Choroid plexus epithelial cell (primary cell): Measurements from ENCODE around the gene TBX18.
A peak's percentile ranks its signal among the peaks of the same experiment; 100 is the strongest.

Experiments used
- DNase-seq: peaks from one replicate; pipeline ENCODE4 v3.0.0-alpha.2; 2010; ENCODE audit warnings: low read depth
- H3K4me3 ChIP-seq: 2 replicates; pipeline ENCODE4 v1.5.1; 2011; ENCODE audit warnings: low read depth, mild to moderate bottlenecking, control low read depth, low read length, moderate library complexity
- TF ChIP-seq, protein P1 (sequence below): conservative IDR thresholded peaks from 2 replicates; pipeline ENCODE4 v1.5.1; 2011; ENCODE audit warnings: low read depth, mild to moderate bottlenecking, control low read depth, inconsistent platforms, low read length, moderate library complexity

Gene TBX18

DNA sequence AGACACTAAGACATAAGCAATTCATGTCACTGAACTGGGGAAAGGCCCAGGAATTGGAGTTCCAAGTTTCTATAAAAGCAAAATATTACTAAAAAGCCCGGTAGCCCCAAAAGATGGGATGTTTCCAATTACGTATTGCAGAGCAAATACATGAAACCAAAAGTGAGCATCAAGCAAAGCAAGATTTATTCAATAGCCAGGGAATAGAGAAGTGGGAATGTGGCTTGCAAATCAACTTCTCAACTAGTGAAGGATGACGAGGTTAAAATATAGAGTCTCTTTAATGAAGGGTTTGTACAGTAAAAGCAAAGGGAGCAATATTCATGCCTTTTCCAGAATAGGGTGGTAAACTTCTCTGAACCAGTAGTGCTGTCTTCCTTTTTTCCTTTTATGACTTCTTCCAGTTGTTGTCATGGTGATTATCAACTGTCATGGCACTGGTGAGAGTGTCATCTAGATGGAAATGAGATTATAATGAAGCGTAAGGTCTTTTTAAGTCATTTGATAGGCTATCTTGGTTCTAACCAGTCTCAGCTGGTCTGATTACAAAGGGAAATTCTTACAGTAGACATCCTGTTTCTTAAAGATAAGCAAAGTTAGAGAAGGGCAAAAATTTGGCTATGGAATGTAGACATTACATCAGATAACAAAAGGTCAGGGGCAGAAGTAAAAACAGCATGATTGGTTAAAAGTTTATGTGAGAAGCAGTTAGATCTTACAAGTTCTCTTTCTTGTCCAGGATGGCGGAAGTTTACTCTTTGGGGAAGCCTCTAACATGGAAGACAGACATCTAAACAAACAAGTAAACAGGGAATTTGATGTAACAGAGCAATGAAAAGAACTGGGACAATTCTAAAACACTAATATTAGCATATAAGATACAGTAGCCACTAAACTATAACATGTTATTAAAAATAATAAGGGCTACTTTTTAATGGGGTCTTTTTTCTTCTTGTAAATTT, 96.9 kb downstream of the TBX18 start:
- DNase-seq = peak; percentile 68
- TF ChIP-seq, protein P1, sequence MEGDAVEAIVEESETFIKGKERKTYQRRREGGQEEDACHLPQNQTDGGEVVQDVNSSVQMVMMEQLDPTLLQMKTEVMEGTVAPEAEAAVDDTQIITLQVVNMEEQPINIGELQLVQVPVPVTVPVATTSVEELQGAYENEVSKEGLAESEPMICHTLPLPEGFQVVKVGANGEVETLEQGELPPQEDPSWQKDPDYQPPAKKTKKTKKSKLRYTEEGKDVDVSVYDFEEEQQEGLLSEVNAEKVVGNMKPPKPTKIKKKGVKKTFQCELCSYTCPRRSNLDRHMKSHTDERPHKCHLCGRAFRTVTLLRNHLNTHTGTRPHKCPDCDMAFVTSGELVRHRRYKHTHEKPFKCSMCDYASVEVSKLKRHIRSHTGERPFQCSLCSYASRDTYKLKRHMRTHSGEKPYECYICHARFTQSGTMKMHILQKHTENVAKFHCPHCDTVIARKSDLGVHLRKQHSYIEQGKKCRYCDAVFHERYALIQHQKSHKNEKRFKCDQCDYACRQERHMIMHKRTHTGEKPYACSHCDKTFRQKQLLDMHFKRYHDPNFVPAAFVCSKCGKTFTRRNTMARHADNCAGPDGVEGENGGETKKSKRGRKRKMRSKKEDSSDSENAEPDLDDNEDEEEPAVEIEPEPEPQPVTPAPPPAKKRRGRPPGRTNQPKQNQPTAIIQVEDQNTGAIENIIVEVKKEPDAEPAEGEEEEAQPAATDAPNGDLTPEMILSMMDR = no peak
- no peak overlapping the region for H3K4me3 ChIP-seq

DNA sequence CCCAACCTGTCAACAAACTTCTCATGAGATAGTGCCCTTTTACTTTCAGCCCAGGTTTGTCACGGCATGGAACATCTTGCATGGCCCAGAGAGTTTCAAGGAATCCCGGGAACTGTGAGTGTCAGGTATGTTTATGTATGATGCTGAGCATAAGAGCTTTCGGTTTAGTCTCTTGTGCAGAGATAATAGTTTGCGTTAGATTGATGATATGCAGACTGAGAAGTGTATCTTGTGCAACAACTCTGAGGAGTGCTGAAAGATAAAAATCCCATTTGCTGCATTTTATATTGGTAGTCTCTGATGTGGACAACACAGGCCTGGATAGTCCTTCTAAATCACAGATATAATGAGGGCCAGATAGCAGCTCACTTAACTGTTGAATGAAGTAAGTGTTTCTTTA, 99.0 kb downstream of the TBX18 start:
- TF ChIP-seq, protein P1 = no peak
- DNase-seq = peak; percentile 33
- H3K4me3 ChIP-seq = no peak overlapping the region

DNA sequence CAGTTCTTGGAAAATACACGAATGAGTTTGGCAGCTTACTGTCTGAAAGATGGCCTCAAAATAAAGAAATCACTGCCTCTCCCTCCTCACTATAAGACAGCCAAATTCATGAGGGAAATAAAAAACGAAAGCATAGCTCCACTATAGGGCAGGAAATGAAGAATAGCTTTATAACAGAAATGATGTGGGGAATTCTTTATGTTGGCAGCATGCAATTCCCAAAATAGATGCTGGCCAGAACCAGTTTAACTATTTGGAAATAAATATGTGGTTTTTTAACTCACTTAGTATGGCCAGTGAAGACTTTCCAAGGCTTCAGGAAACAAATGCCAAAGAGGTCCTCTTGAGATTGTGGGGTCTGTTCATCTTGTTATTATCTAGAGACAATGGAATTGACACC, 100.5 kb downstream of the TBX18 start:
- TF ChIP-seq, protein P1 = no peak
- no peak overlapping the region for H3K4me3 ChIP-seq

DNA sequence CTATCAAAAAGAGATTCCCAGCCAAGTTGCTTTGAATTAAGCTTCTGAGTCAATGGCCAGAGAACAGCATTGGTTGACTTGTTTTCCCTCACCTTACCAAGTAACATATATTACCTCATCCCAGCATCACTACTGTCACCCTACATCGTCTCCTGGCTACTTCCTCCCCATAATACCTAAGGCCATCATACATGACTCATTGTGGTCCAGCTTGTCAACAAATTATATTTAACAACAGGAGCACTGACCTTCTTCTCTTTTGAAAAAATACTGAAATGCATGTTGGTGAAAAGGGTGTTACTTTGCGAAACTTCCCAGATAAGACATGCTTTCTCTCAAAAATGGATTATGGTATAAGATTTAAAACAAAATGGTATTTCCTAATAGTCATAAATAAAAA, 106.9 kb downstream of the TBX18 start:
- DNase-seq = peak; percentile 46
- no peak overlapping the region for H3K4me3 ChIP-seq
- TF ChIP-seq, protein P1 = no peak

More for the DNA sequence above, 100.5 kb downstream of the TBX18 start:
- no peak for DNase-seq

DNA sequence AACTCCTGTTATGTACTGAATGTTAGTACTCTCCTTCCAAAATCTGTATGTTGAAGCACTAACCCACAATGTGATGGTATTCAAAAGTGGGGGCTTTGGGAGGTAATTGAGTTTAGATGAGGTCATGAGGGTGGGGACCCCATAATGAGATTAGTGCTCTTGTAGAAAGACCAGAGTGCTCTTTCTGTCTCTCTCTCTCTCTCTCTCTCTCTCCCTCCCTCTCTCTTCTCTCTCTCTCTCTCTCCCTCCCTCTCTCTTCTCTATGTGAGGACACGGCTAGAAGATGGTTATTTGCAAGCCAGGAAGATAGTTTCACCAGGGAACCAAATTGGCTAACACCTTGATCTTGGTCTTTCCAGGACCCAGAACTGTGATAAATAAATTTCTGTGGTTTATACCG, 107.4 kb downstream of the TBX18 start:
- DNase-seq = no peak
- H3K4me3 ChIP-seq = no peak overlapping the region
- TF ChIP-seq, protein P1 = no peak

DNA sequence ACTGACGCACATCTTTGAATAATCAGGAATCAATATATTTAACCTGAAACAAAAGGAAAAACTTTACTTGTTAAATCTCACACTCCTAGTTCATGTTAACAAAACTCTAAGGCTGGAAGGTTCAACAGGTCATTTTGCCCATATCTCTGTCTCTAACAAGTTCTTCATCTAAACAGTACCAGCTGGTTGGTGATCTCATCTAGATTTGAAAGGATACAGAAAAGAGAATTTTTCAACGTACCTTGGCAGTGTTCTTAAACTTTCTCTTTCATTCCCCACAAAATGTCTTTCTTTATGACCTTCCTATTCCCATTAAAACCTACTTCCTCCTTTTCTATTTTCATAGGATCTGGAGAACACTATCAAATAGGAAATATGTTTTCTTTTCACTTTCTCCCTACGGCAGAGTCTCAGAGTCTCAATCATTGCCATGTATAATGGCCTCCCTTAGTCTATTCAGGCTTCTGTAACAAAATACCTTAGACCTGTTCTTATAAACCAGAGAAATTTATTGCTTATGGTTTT, 111.3 kb downstream of the TBX18 start:
- no peak for DNase-seq
- TF ChIP-seq, protein P1 = no peak
- H3K4me3 ChIP-seq = no peak overlapping the region
